Measurements from ENCODE around the gene CNNM3.

The CNNM3 gene

GRCh38 chr2:96878796-96879544, 62.9 kb downstream of the CNNM3 start:
- Histone ChIP-seq H2BK15ac (ENCODE audit: low read depth, poor library complexity, severe bottlenecking) (no peak overlapping the region), H3K27ac (ENCODE audit: low read length, poor library complexity, severe bottlenecking) (no peak overlapping the region), H3K4ac (ENCODE audit: low read depth in 1 of 2, low read length in 2 of 2) (no peak overlapping the region), H3K36me3 (ENCODE audit: control insufficient read depth in 1 of 2, insufficient read depth in 2 of 2, low read depth in 1 of 2, low read length in 2 of 2) (no peaks in the 10 kb centered on the region), H2AK5ac (ENCODE audit: low read length, severe bottlenecking) (no peak overlapping the region), H4K91ac (ENCODE audit: low read length) (no peak overlapping the region), H3K79me1 (replicated peaks; ENCODE audit: low read length, poor library complexity, severe bottlenecking) (no peaks in the 10 kb centered on the region), H2BK120ac (ENCODE audit: low read depth, low read length) (no peak overlapping the region), H3K23ac (ENCODE audit: low read length in 2 of 2) (no peak overlapping the region), H3K4me2 (ENCODE audit: low read length, poor library complexity, severe bottlenecking) (no peak overlapping the region), H3K4me3 (ENCODE audit: insufficient read depth in 1 of 2, low read depth in 1 of 2, low read length in 2 of 2) (no peak overlapping the region), H2AFZ (ENCODE audit: low read depth, low read length) (no peak overlapping the region), H2BK5ac (ENCODE audit: low read depth, low read length, poor library complexity, severe bottlenecking) (no peak overlapping the region), H2BK12ac (ENCODE audit: low read length in 2 of 2) (no peak overlapping the region), H3K27me3 (ENCODE audit: control insufficient read depth in 1 of 2, insufficient read depth in 1 of 2, low read length in 2 of 2) (peaks cover 24 to 41% of the 10 kb centered on the region in 2 experiments), H4K8ac (ENCODE audit: low read length) (no peak overlapping the region), H3K14ac (ENCODE audit: low read length in 2 of 2) (no peak overlapping the region), H3K18ac (ENCODE audit: low read depth in 1 of 2, low read length in 2 of 2) (no peak overlapping the region), H3K9ac (ENCODE audit: low read length) (no peak overlapping the region), H3K4me1 (ENCODE audit: control insufficient read depth, insufficient read depth, low read depth, low read length) (peaks cover 9% of the 10 kb centered on the region), H3K9me3 (ENCODE audit: control insufficient read depth, low read length) (no peaks in the 10 kb centered on the region)
- 91% methylated on average over 22 of the region's 22 CpGs for WGBS
- DNase-seq: no peak

GRCh38 chr2:96879545-96880040, 63.5 kb downstream of the CNNM3 start:
- no peak overlapping the region for H3K9ac ChIP-seq (ENCODE audit: low read length)
- no peak overlapping the region for H2BK15ac ChIP-seq (ENCODE audit: low read depth, poor library complexity, severe bottlenecking)
- no peak overlapping the region for H3K18ac ChIP-seq (ENCODE audit: low read depth in 1 of 2, low read length in 2 of 2)
- H3K4me2 ChIP-seq (ENCODE audit: low read length, poor library complexity, severe bottlenecking): no peak overlapping the region
- no peak overlapping the region for H4K8ac ChIP-seq (ENCODE audit: low read length)
- H3K27ac ChIP-seq (ENCODE audit: low read length, poor library complexity, severe bottlenecking): no peak overlapping the region
- H3K4me1 ChIP-seq (ENCODE audit: control insufficient read depth, insufficient read depth, low read depth, low read length): peaks cover 9% of the 10 kb centered on the region
- H3K36me3 ChIP-seq (ENCODE audit: control insufficient read depth in 1 of 2, insufficient read depth in 2 of 2, low read depth in 1 of 2, low read length in 2 of 2): no peaks in the 10 kb centered on the region
- no peak overlapping the region for H2AFZ ChIP-seq (ENCODE audit: low read depth, low read length)
- H2AK5ac ChIP-seq (ENCODE audit: low read length, severe bottlenecking): no peak overlapping the region
- no peak for DNase-seq
- no peak overlapping the region for H3K14ac ChIP-seq (ENCODE audit: low read length in 2 of 2)
- no peak overlapping the region for H3K23ac ChIP-seq (ENCODE audit: low read length in 2 of 2)
- no peak overlapping the region for H3K4me3 ChIP-seq (ENCODE audit: insufficient read depth in 1 of 2, low read depth in 1 of 2, low read length in 2 of 2)
- 95% methylated on average over 18 of the region's 18 CpGs for WGBS
- H3K9me3 ChIP-seq (ENCODE audit: control insufficient read depth, low read length): no peaks in the 10 kb centered on the region
- no peak overlapping the region for H2BK120ac ChIP-seq (ENCODE audit: low read depth, low read length)
- H3K27me3 ChIP-seq (ENCODE audit: control insufficient read depth in 1 of 2, insufficient read depth in 1 of 2, low read length in 2 of 2): peaks cover 24 to 35% of the 10 kb centered on the region in 2 experiments
- H2BK12ac ChIP-seq (ENCODE audit: low read length in 2 of 2): peak overlapping the region in 1 of 2 experiments; percentile 21
- no peak overlapping the region for H3K4ac ChIP-seq (ENCODE audit: low read depth in 1 of 2, low read length in 2 of 2)
- H4K91ac ChIP-seq (ENCODE audit: low read length): peak overlapping the region; percentile 35
- no peak overlapping the region for H2BK5ac ChIP-seq (ENCODE audit: low read depth, low read length, poor library complexity, severe bottlenecking)
- H3K79me1 ChIP-seq (replicated peaks; ENCODE audit: low read length, poor library complexity, severe bottlenecking): no peaks in the 10 kb centered on the region

DNA sequence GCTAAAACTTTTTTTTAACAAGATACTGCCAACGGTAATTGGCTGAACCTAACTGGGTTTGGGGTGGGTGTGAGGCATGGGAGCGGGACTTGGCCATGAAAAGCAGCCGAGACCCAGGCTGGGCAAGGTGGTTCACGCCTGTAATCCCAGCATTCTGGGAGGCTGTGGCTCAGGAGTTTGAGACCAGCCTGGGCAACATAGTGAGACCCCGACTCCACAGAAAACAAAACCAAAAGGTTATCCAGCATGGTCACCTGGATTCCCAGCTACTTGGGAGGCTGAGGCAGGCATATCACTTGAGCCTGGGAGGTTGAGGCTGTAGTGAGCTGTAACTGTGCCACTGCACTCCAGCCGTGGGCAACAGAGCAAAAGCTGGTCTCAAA, 64.8 kb downstream of the CNNM3 start:
- Histone ChIP-seq H2AFZ (ENCODE audit: low read depth, low read length) (no peak overlapping the region), H3K79me1 (replicated peaks; ENCODE audit: low read length, poor library complexity, severe bottlenecking) (no peaks in the 10 kb centered on the region)
- WGBS: 87% methylated on average over 6 of the region's 6 CpGs

GRCh38 chr2:96881349-96882195, 65.5 kb downstream of the CNNM3 start:
- H3K27me3 ChIP-seq (ENCODE audit: control insufficient read depth in 1 of 2, insufficient read depth in 1 of 2, low read length in 2 of 2): peaks cover 24 to 29% of the 10 kb centered on the region in 2 experiments
- no peaks in the 10 kb centered on the region for H3K9me3 ChIP-seq (ENCODE audit: control insufficient read depth, low read length)
- H3K14ac ChIP-seq (ENCODE audit: low read length in 2 of 2): no peak overlapping the region
- peak overlapping the region; percentile 58 for H4K91ac ChIP-seq (ENCODE audit: low read length)
- H2BK120ac ChIP-seq (ENCODE audit: low read depth, low read length): no peak overlapping the region
- peaks cover 4% of the 10 kb centered on the region for H3K4me1 ChIP-seq (ENCODE audit: control insufficient read depth, insufficient read depth, low read depth, low read length)
- no peak for DNase-seq
- H2AK5ac ChIP-seq (ENCODE audit: low read length, severe bottlenecking): no peak overlapping the region
- no peaks in the 10 kb centered on the region for H3K36me3 ChIP-seq (ENCODE audit: control insufficient read depth in 1 of 2, insufficient read depth in 2 of 2, low read depth in 1 of 2, low read length in 2 of 2)
- H3K4me3 ChIP-seq (ENCODE audit: insufficient read depth in 1 of 2, low read depth in 1 of 2, low read length in 2 of 2): no peak overlapping the region
- H4K8ac ChIP-seq (ENCODE audit: low read length): no peak overlapping the region
- no peak overlapping the region for H3K4me2 ChIP-seq (ENCODE audit: low read length, poor library complexity, severe bottlenecking)
- H2AFZ ChIP-seq (ENCODE audit: low read depth, low read length): no peak overlapping the region
- no peak overlapping the region for H2BK12ac ChIP-seq (ENCODE audit: low read length in 2 of 2)
- no peak overlapping the region for H2BK5ac ChIP-seq (ENCODE audit: low read depth, low read length, poor library complexity, severe bottlenecking)
- 35% methylated on average over 8 of the region's 10 CpGs for WGBS
- H3K18ac ChIP-seq (ENCODE audit: low read depth in 1 of 2, low read length in 2 of 2): no peak overlapping the region
- H3K27ac ChIP-seq (ENCODE audit: low read length, poor library complexity, severe bottlenecking): no peak overlapping the region
- H3K4ac ChIP-seq (ENCODE audit: low read depth in 1 of 2, low read length in 2 of 2): no peak overlapping the region
- H3K9ac ChIP-seq (ENCODE audit: low read length): no peak overlapping the region
- H3K23ac ChIP-seq (ENCODE audit: low read length in 2 of 2): no peak overlapping the region
- no peaks in the 10 kb centered on the region for H3K79me1 ChIP-seq (replicated peaks; ENCODE audit: low read length, poor library complexity, severe bottlenecking)
- H2BK15ac ChIP-seq (ENCODE audit: low read depth, poor library complexity, severe bottlenecking): no peak overlapping the region

More for the DNA sequence above, 64.8 kb downstream of the CNNM3 start:
- H3K27ac ChIP-seq (ENCODE audit: low read length, poor library complexity, severe bottlenecking): no peak overlapping the region
- H3K23ac ChIP-seq (ENCODE audit: low read length in 2 of 2): no peak overlapping the region
- H2BK120ac ChIP-seq (ENCODE audit: low read depth, low read length): no peak overlapping the region
- no peak for DNase-seq
- H3K18ac ChIP-seq (ENCODE audit: low read depth in 1 of 2, low read length in 2 of 2): no peak overlapping the region
- H3K4ac ChIP-seq (ENCODE audit: low read depth in 1 of 2, low read length in 2 of 2): no peak overlapping the region
- H3K9me3 ChIP-seq (ENCODE audit: control insufficient read depth, low read length): no peaks in the 10 kb centered on the region
- peaks cover 24 to 29% of the 10 kb centered on the region in 2 experiments for H3K27me3 ChIP-seq (ENCODE audit: control insufficient read depth in 1 of 2, insufficient read depth in 1 of 2, low read length in 2 of 2)
- H3K9ac ChIP-seq (ENCODE audit: low read length): no peak overlapping the region
- peaks cover 9% of the 10 kb centered on the region for H3K4me1 ChIP-seq (ENCODE audit: control insufficient read depth, insufficient read depth, low read depth, low read length)
- H4K91ac ChIP-seq (ENCODE audit: low read length): no peak overlapping the region
- no peak overlapping the region for H3K14ac ChIP-seq (ENCODE audit: low read length in 2 of 2)
- H2BK15ac ChIP-seq (ENCODE audit: low read depth, poor library complexity, severe bottlenecking): no peak overlapping the region
- no peak overlapping the region for H3K4me2 ChIP-seq (ENCODE audit: low read length, poor library complexity, severe bottlenecking)
- no peak overlapping the region for H2BK5ac ChIP-seq (ENCODE audit: low read depth, low read length, poor library complexity, severe bottlenecking)
- H2AK5ac ChIP-seq (ENCODE audit: low read length, severe bottlenecking): no peak overlapping the region
- no peak overlapping the region for H2BK12ac ChIP-seq (ENCODE audit: low read length in 2 of 2)
- no peak overlapping the region for H3K4me3 ChIP-seq (ENCODE audit: insufficient read depth in 1 of 2, low read depth in 1 of 2, low read length in 2 of 2)
- H3K36me3 ChIP-seq (ENCODE audit: control insufficient read depth in 1 of 2, insufficient read depth in 2 of 2, low read depth in 1 of 2, low read length in 2 of 2): no peaks in the 10 kb centered on the region
- no peak overlapping the region for H4K8ac ChIP-seq (ENCODE audit: low read length)
